Gastrocnemius medialis (tissue), 4 donors: Measurements from ENCODE around the gene MAN2C1.

Source experiments
- CTCF ChIP-seq, 5 experiments: fragments of 450-650 bp in 3 of 5; fragments of 200-600 bp in 2 of 5; sonication (generic) in 2 of 5; IDR thresholded peaks in 4 of 5; conservative IDR thresholded peaks in 1 of 5; 1 replicate in 4 of 5; 2 replicates in 1 of 5; pipeline ENCODE4 v1.5.1; 2016 to 2019; ENCODE audit warnings: antibody characterized with exemption in 5 of 5, mild to moderate bottlenecking in 3 of 5, moderate library complexity in 3 of 5
- POLR2A ChIP-seq, 2 donors: fragments of 450-650 bp; IDR thresholded peaks; one replicate each; pipeline ENCODE4 v1.6.1; 2017; ENCODE audit warnings: antibody characterized with exemption in 2 of 2, mild to moderate bottlenecking in 2 of 2, moderate library complexity in 2 of 2

- TF ChIP-seq POLR2A (IDR thresholded peaks at IDR 0.05) (no peak), CTCF (IDR thresholded peaks at IDR 0.05 in 4 of 5, conservative IDR thresholded peaks at IDR 0.05 in 1 of 5) (no peak)
Observed at GRCh38 chr15:75353604-75354003, 14.8 kb downstream of the MAN2C1 start.
